Measurements from ENCODE around the gene SPDEF.

Gene SPDEF

GRCh38 chr6:34583461-34583860 is 27.3 kb upstream of the SPDEF start:
- DNase-seq = no peak

GRCh38 chr6:34581561-34581920 is 25.4 kb upstream of the SPDEF start:
- DNase-seq = no peak

- DNase-seq = no peak
Measured at GRCh38 chr6:34580707-34581560, 24.8 kb upstream of the SPDEF start.

GRCh38 chr6:34578445-34579262 is 22.5 kb upstream of the SPDEF start:
- DNase-seq = no peak

GRCh38 chr6:34576286-34576955 is 20.3 kb upstream of the SPDEF start:
- no peak for DNase-seq

GRCh38 chr6:34575326-34575725 is 19.2 kb upstream of the SPDEF start:
- no peak for DNase-seq

GRCh38 chr6:34574647-34575293 is 18.6 kb upstream of the SPDEF start:
- DNase-seq = no peak

GRCh38 chr6:34573567-34574183 is 17.5 kb upstream of the SPDEF start:
- DNase-seq = no peak

- DNase-seq = no peak
Measured at GRCh38 chr6:34572585-34572984, 16.5 kb upstream of the SPDEF start.

- no peak for DNase-seq
Measured at GRCh38 chr6:34572021-34572420, 15.9 kb upstream of the SPDEF start.

GRCh38 chr6:34571388-34571787 is 15.3 kb upstream of the SPDEF start:
- DNase-seq = no peak

- peak in 1 of 2 experiments; percentile 20 for DNase-seq
Measured at GRCh38 chr6:34570066-34570833, 14.1 kb upstream of the SPDEF start.

GRCh38 chr6:34569361-34569973 is 13.3 kb upstream of the SPDEF start:
- no peak for DNase-seq

- no peak for DNase-seq
Measured at GRCh38 chr6:34568341-34569201, 12.4 kb upstream of the SPDEF start.

GRCh38 chr6:34566830-34567546 is 10.9 kb upstream of the SPDEF start:
- no peak for DNase-seq

GRCh38 chr6:34565722-34566137 is 9.6 kb upstream of the SPDEF start:
- no peak for DNase-seq

- no peak for DNase-seq
Measured at GRCh38 chr6:34564181-34564580, 8.1 kb upstream of the SPDEF start.

GRCh38 chr6:34563513-34563870 is 7.4 kb upstream of the SPDEF start:
- DNase-seq = no peak

- no peak for DNase-seq
Measured at GRCh38 chr6:34562861-34563512, 6.9 kb upstream of the SPDEF start.

Measured in SHP77 (cell line).